Gastroesophageal sphincter (tissue), 3 donors: ENCODE data around the gene ADGRG7.

Experiments used
- EP300 ChIP-seq: sonication (generic); formaldehyde crosslinking; IDR thresholded peaks from one replicate; pipeline ENCODE4 v1.6.1; 2017; ENCODE audit warnings: antibody characterized with exemption, mild to moderate bottlenecking
- POLR2A ChIP-seq, 2 donors: fragments of 450-650 bp; IDR thresholded peaks; one replicate each; pipeline ENCODE4 v1.6.1; 2017; ENCODE audit warnings: antibody characterized with exemption in 2 of 2, mild to moderate bottlenecking in 2 of 2, moderate library complexity in 1 of 2
- POLR2AphosphoS5 ChIP-seq: sonication (generic); formaldehyde crosslinking; IDR thresholded peaks from one replicate; pipeline ENCODE4 v1.6.1; 2017; ENCODE audit warnings: antibody characterized with exemption
- TF ChIP-seq, protein P1 (sequence below), 4 experiments: fragments of 200-600 bp in 2 of 4; fragments of 450-650 bp in 2 of 4; sonication (generic) in 1 of 4; IDR thresholded peaks; one replicate each; pipeline ENCODE4 v1.5.1; 2017 to 2019; ENCODE audit warnings: antibody characterized with exemption in 4 of 4, mild to moderate bottlenecking in 2 of 4, moderate library complexity in 2 of 4

DNA sequence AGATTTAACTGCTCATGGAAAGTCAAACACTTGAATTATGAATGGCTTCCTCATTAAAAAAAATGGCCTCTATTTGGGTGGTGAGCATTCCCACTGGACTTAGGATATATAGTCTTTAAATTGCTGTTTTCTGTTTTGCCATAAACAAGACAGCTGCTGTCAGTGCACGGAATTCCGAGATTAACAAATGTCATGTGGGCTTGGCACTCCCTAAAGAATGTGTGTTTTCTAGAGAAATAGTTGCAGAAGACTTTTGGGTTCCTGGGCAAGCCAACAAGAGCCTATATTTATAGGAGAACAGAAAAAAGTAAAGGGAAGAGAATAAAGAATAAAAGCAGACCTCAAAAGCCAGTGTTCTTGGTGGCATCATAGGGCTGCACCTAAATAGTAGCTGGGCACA, 86.3 kb downstream of the ADGRG7 start:
- TF ChIP-seq POLR2A (IDR thresholded peaks at IDR 0.05) (no peak), POLR2AphosphoS5 (no peak), EP300 (no peak)
- TF ChIP-seq, protein P1, sequence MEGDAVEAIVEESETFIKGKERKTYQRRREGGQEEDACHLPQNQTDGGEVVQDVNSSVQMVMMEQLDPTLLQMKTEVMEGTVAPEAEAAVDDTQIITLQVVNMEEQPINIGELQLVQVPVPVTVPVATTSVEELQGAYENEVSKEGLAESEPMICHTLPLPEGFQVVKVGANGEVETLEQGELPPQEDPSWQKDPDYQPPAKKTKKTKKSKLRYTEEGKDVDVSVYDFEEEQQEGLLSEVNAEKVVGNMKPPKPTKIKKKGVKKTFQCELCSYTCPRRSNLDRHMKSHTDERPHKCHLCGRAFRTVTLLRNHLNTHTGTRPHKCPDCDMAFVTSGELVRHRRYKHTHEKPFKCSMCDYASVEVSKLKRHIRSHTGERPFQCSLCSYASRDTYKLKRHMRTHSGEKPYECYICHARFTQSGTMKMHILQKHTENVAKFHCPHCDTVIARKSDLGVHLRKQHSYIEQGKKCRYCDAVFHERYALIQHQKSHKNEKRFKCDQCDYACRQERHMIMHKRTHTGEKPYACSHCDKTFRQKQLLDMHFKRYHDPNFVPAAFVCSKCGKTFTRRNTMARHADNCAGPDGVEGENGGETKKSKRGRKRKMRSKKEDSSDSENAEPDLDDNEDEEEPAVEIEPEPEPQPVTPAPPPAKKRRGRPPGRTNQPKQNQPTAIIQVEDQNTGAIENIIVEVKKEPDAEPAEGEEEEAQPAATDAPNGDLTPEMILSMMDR (IDR thresholded peaks at IDR 0.05), result no peak
